Keratinocyte (primary cell): Measurements from ENCODE around the gene CEP68.

Source experiments
- EZH2 ChIP-seq: IDR thresholded peaks from one replicate; pipeline ENCODE4 v1.6.1; 2012; ENCODE audit warnings: inconsistent platforms, mild to moderate bottlenecking, low read length, moderate library complexity
- TF ChIP-seq, protein P1 (sequence below), 3 experiments: IDR thresholded peaks in 1 of 3; conservative IDR thresholded peaks in 1 of 3; optimal IDR thresholded peaks in 1 of 3; 2 replicates in 2 of 3; 3 replicates in 1 of 3; pipeline versions ENCODE3 to v1.5.1; 2011; ENCODE audit warnings: low read length in 3 of 3, mild to moderate bottlenecking in 3 of 3, moderate library complexity in 2 of 3, control low read depth in 1 of 3, inconsistent platforms in 1 of 3; ENCODE audit not compliant: insufficient read depth in 2 of 3; ENCODE audit errors: extremely low read depth in 1 of 3

DNA sequence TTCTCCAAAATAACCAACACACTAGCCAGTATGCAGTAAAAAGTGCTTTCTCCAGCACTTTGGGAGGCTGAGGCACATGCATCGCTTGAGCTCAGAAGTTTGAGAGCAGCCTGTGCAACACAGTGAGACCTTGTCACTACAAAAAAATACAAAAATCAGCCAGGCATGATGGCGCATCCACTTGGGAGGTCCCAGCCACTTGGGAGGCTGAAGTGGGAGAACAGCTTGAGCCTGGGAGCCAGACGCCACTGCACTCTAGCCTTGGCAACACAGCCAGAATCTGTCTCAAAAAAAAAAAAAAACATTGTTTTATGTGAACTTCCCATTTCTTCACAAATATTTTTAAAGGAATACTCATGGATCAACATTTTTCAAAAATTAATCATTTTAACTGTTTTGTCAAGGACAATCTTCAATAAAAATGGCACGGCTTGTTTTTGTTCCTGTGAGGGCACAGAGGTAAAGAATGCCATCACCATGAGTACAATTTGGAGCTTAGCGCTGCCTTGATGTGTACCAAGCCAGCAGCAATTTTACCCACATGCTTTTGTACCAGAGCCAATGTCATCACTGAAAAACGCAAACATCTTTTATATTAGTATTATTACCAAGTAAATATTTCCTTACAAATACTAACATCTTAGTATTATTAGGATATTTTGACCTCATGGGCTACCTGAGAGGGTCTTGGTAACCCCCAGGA, 46.9 kb downstream of the CEP68 start:
- TF ChIP-seq, protein P1, sequence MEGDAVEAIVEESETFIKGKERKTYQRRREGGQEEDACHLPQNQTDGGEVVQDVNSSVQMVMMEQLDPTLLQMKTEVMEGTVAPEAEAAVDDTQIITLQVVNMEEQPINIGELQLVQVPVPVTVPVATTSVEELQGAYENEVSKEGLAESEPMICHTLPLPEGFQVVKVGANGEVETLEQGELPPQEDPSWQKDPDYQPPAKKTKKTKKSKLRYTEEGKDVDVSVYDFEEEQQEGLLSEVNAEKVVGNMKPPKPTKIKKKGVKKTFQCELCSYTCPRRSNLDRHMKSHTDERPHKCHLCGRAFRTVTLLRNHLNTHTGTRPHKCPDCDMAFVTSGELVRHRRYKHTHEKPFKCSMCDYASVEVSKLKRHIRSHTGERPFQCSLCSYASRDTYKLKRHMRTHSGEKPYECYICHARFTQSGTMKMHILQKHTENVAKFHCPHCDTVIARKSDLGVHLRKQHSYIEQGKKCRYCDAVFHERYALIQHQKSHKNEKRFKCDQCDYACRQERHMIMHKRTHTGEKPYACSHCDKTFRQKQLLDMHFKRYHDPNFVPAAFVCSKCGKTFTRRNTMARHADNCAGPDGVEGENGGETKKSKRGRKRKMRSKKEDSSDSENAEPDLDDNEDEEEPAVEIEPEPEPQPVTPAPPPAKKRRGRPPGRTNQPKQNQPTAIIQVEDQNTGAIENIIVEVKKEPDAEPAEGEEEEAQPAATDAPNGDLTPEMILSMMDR (optimal IDR thresholded peaks at IDR 0.05 in 1 of 3, IDR thresholded peaks at IDR 0.05 in 1 of 3, conservative IDR thresholded peaks at IDR 0.05 in 1 of 3; ENCODE audit: extremely low read depth in 1 of 3, insufficient read depth in 2 of 3, low read length in 3 of 3): no peak
- TF ChIP-seq EZH2: no peak
